ENCODE measurements around the gene AMFR. TPM values are rescaled to one million over a fixed set of nuclear protein-coding genes. Genes with fewer than 3 reads are reported as not detected.

Gene AMFR
- total and polyA plus RNA-seq, 3 donors from 2014 or later = 258 to 337 (median 287) TPM

- Histone ChIP-seq H3K9me3 (no peaks in the 10 kb centered on the region), H3K27ac (no peak overlapping the region), H3K36me3 (ENCODE audit: low read depth, missing control alignments) (no peaks in the 10 kb centered on the region), H3K27me3 (no peaks in the 10 kb centered on the region), H3K4me3 (no peak overlapping the region), H3K4me1 (peaks cover 24% of the 10 kb centered on the region)
- TF ChIP-seq CTCF (IDR thresholded peaks at IDR 0.05) (no peak), POLR2A (IDR thresholded peaks at IDR 0.05) (no peak)
- intact Hi-C loops (cut with DNase I; ENCODE audit: low total_unique reads) = no loop called here
- WGBS, 2 donors = 70 to 71% methylated on average over 8 of the region's 8 CpGs
- DNase-seq = no peak
Measured at GRCh38 chr16:56419740-56420548, 5.4 kb downstream of the AMFR start.

- Histone ChIP-seq H3K4me3 (no peak overlapping the region), H3K36me3 (ENCODE audit: low read depth, missing control alignments) (no peaks in the 10 kb centered on the region), H3K4me1 (peaks cover 7% of the 10 kb centered on the region), H3K27me3 (no peaks in the 10 kb centered on the region), H3K9me3 (no peaks in the 10 kb centered on the region), H3K27ac (no peak overlapping the region)
- no peak for TF ChIP-seq CTCF (IDR thresholded peaks at IDR 0.05)
- TF ChIP-seq POLR2A (IDR thresholded peaks at IDR 0.05) = no peak
- DNase-seq = no peak
- WGBS, 2 donors = 81 to 86% methylated on average over 4 of the region's 4 CpGs
- intact Hi-C loops (cut with DNase I; ENCODE audit: low total_unique reads) = no loop called here
Measured at GRCh38 chr16:56417138-56417537, 8.2 kb downstream of the AMFR start.

GRCh38 chr16:56415875-56416274 lies 9.5 kb downstream of the AMFR start:
- H3K27ac ChIP-seq = no peak overlapping the region
- H3K9me3 ChIP-seq = no peaks in the 10 kb centered on the region
- 91 to 92% methylated on average over 4 of the region's 4 CpGs for WGBS, 2 donors
- H3K4me3 ChIP-seq = no peak overlapping the region
- no peaks in the 10 kb centered on the region for H3K27me3 ChIP-seq
- peaks cover 5% of the 10 kb centered on the region for H3K4me1 ChIP-seq
- H3K36me3 ChIP-seq (ENCODE audit: low read depth, missing control alignments) = no peaks in the 10 kb centered on the region
- intact Hi-C loops (cut with DNase I; ENCODE audit: low total_unique reads) = no loop called here
- TF ChIP-seq POLR2A (IDR thresholded peaks at IDR 0.05) = no peak
- TF ChIP-seq CTCF (IDR thresholded peaks at IDR 0.05) = no peak
- DNase-seq = no peak

GRCh38 chr16:56414366-56414765 lies 11.0 kb downstream of the AMFR start:
- H3K27ac ChIP-seq = no peak overlapping the region
- intact Hi-C loops (cut with DNase I; ENCODE audit: low total_unique reads) = no loop called here

More at GRCh38 chr16:56414366-56414765, 11.0 kb downstream of the AMFR start:
- no peak for DNase-seq
- 37 to 51% methylated on average over 5 of the region's 5 CpGs for WGBS, 2 donors
- Histone ChIP-seq H3K36me3 (ENCODE audit: low read depth, missing control alignments) (no peaks in the 10 kb centered on the region), H3K4me1 (no peaks in the 10 kb centered on the region), H3K27me3 (no peaks in the 10 kb centered on the region), H3K9me3 (no peaks in the 10 kb centered on the region), H3K4me3 (no peak overlapping the region)
- TF ChIP-seq POLR2A (IDR thresholded peaks at IDR 0.05) = no peak
- TF ChIP-seq CTCF (IDR thresholded peaks at IDR 0.05) = no peak

Data from testis (tissue), 3 donors.